Thoracic aorta endothelial cell (primary cell): ENCODE measurements around the gene OR2M5. TPM values are rescaled to one million over a fixed set of nuclear protein-coding genes. Genes with fewer than 3 reads are reported as not detected.

ENCODE experiments used
- total RNA-seq: library from RNA; depleted of rRNA; stranded (reverse); fragments of >200 nt; gene quantifications from 2 replicates; pipeline ENCODE4 v1.2.3, GENCODE V29; 2012

Gene OR2M5, protein sequence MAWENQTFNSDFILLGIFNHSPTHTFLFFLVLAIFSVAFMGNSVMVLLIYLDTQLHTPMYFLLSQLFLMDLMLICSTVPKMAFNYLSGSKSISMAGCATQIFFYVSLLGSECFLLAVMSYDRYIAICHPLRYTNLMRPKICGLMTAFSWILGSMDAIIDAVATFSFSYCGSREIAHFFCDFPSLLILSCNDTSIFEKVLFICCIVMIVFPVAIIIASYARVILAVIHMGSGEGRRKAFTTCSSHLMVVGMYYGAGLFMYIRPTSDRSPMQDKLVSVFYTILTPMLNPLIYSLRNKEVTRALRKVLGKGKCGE
- total RNA-seq = not detected in 2 replicates

DNA sequence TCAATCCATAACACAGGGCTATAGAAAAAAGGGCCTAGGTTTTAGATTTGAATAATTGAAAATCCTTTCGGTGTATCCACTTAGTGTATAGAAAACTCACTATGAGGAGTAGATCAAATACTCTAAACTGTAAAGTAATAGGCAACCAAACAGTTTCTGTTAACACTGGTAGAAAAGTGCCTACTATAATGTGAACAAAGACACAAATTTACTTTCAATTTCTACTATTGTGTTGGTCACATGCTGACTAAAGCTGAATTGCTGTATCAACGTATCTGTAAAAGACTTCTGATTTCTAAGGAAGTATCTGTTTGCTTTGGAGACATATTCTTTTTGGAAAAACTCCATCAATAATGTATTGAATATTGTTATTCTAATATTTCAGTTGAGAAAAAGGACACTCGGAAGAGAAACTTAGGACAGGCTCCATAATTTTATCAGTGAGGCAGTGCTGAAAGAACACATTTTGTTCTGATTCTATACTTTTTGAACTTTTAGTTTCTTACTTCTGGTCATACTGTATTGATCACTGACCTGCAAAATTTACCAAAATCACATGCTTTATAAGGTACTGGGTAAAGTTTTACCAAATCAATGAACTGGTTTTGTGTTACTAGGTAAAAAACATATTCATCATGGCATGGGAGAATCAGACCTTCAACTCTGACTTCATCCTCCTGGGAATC, at the start of gene OR2M5:
Gene OR2M5 (plus strand): TSS at position 636 of the 686 bp plus-strand sequence. CDS start 0 bp downstream, at position 636.

DNA sequence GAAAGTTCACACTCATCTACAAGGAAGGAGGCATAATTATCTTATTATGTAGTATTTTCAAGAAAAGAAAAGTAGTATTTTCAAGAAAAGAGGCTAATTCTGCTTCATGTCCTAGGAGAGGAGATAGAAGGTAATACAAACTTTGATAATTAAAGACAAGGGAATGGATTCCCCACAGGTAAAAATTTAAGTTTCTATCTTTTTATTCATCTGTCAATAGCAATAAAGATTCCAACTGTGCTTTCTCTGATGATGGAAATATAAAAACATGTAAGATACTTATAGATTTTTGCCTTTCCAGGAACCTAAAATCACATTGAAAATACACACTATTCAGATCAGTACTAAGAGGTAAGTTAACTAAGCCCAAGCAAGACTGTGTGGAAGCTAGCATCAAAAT, 29.6 kb downstream of the OR2M5 start, which contains the start of gene OR2M2:
Gene OR2M2 (plus strand): TSS at position 301 of the 400 bp plus-strand sequence. CDS start 5,165 bp downstream, outside the sequence.

Other genes starting within 250 kb of the OR2M5 start
- not detected in 2 replicates for gene OR2W3, start 249.6 kb upstream of the OR2M5 start, total RNA-seq
- not detected in 2 replicates for gene OR2T8, start 224.9 kb upstream of the OR2M5 start, total RNA-seq
- not detected in 2 replicates for gene OR2AJ1, start 220.3 kb upstream of the OR2M5 start, total RNA-seq
- gene OR2L8, start 196.3 kb upstream of the OR2M5 start, total RNA-seq = not detected in 2 replicates
- gene OR2AK2, start 179.9 kb upstream of the OR2M5 start, total RNA-seq = not detected in 2 replicates
- not detected in 2 replicates for gene OR2L5, start 131.5 kb upstream of the OR2M5 start, total RNA-seq
- not detected in 2 replicates for gene OR2L2, start 115.1 kb upstream of the OR2M5 start, total RNA-seq
- not detected in 2 replicates for gene OR2L3, start 98.3 kb upstream of the OR2M5 start, total RNA-seq
- not detected in 2 replicates for gene OR2L13, start 50.0 kb upstream of the OR2M5 start, total RNA-seq
- gene OR2M2, start 29.7 kb downstream of the OR2M5 start, total RNA-seq = not detected in 2 replicates
- gene OR2M3, start 52.1 kb downstream of the OR2M5 start, total RNA-seq = not detected in 2 replicates
- gene OR2M4, start 86.3 kb downstream of the OR2M5 start, total RNA-seq = not detected in 2 replicates
- gene OR2T33, start 132.8 kb downstream of the OR2M5 start, total RNA-seq = 0.13 TPM in 1 of 2 replicates, not detected in the other
- gene OR2T12, start 158.3 kb downstream of the OR2M5 start, total RNA-seq = not detected in 2 replicates
- gene OR2M7, start 179.4 kb downstream of the OR2M5 start, total RNA-seq = not detected in 2 replicates
- gene OR14C36, start 203.6 kb downstream of the OR2M5 start, total RNA-seq = not detected in 2 replicates
- not detected in 2 replicates for gene OR2T4, start 216.5 kb downstream of the OR2M5 start, total RNA-seq
- not detected in 2 replicates for gene OR2T6, start 230.6 kb downstream of the OR2M5 start, total RNA-seq